NT2/D1 (cell line): Measurements from ENCODE around the gene ABR.

Experiments
- SUZ12 ChIP-seq: IDR thresholded peaks from 2 replicates; pipeline ENCODE4 v1.6.1; 2011; ENCODE audit not compliant: insufficient read length, insufficient read depth; ENCODE audit errors: extremely low read depth
- YY1 ChIP-seq: IDR thresholded peaks from 2 replicates; pipeline ENCODE4 v1.6.1; 2011; ENCODE audit not compliant: insufficient read length, insufficient read depth
- ZNF274 ChIP-seq: IDR thresholded peaks from 2 replicates; pipeline ENCODE4 v1.6.1; 2011; ENCODE audit warnings: mild to moderate bottlenecking, low read depth, low read length

GRCh38 chr17:1179112-1179817, 516 bp downstream of the ABR start:
- TF ChIP-seq YY1: no peak
- no peak for TF ChIP-seq ZNF274
- TF ChIP-seq SUZ12: no peak
